ENCODE results near the gene ZBTB24. TPM values are rescaled to one million over a fixed set of nuclear protein-coding genes. Genes with fewer than 3 reads are reported as not detected.

The ZBTB24 gene
- total RNA-seq, 4 donors from 2014 or later, result 12.8 to 13.3 (median 12.9) TPM

DNA sequence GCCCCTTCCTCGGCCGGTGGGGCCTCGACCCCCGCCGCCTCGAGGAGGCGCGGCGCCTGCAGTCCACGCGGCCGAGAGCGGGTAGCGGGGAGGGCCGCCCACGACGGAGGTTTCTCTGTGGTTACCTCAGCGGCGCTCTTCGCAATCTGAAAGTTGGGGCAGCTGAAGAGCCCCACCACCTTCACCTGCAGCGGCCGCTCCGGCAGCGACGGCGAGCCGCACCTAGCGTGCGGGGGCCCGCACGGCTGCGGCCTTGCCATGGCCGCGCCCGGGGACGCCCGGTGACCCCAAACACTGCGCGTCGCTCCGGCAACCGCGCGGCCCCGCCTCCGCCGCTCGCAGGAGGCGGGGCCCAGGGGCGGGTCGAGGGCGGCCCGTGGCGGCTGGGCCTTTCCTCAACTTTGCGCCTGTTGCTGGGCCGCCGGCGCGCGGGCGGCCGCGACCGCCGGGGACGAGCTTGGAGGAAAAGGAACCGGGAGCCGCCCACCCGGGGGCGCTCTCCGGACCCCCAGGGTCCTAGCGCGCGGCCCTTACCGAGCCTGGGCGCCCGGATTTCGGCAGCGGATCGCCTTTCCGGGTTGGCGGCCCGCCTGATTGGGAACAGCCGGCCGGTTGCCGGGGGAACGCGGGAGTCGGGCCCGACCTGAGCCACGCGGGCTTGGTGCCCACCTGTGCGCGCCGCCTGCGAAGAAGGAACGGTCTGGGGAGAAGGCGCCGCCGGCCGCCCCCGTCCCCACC is 42.5 kb downstream of the ZBTB24 start, which contains the start of the genes PPIL6 and SMPD2:
Gene PPIL6, minus strand, starts transcription at position 298 of the 738 bp plus-strand sequence. Its CDS starts 38 bp downstream, at position 260.
Gene SMPD2, plus strand, starts transcription at position 394 of the 738 bp plus-strand sequence. CDS start 398 bp downstream, outside the sequence.
- WGBS, 2 donors, result 2% methylated on average over 8 of the region's 102 CpGs; no CpG with 5 or more reads in 1 of the 2 donors
- Histone ChIP-seq H3K27me3 (no peaks in the 10 kb centered on the region), H3K9me3 (no peaks in the 10 kb centered on the region), H3K27ac (peak within 1 kb of the TSS; percentile 80 to 91 (median 85)), H3K36me3 (peaks cover 8 to 10% of the 10 kb centered on the region in 2 donors), H3K4me1 (peaks cover 10% of the 10 kb centered on the region in 2 donors), H3K4me3 (replicated peaks in 1 of 3) (peak within 1 kb of the TSS; percentile 27 to 97 (median 53))
- TF ChIP-seq, protein P1, sequence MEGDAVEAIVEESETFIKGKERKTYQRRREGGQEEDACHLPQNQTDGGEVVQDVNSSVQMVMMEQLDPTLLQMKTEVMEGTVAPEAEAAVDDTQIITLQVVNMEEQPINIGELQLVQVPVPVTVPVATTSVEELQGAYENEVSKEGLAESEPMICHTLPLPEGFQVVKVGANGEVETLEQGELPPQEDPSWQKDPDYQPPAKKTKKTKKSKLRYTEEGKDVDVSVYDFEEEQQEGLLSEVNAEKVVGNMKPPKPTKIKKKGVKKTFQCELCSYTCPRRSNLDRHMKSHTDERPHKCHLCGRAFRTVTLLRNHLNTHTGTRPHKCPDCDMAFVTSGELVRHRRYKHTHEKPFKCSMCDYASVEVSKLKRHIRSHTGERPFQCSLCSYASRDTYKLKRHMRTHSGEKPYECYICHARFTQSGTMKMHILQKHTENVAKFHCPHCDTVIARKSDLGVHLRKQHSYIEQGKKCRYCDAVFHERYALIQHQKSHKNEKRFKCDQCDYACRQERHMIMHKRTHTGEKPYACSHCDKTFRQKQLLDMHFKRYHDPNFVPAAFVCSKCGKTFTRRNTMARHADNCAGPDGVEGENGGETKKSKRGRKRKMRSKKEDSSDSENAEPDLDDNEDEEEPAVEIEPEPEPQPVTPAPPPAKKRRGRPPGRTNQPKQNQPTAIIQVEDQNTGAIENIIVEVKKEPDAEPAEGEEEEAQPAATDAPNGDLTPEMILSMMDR (IDR thresholded peaks at IDR 0.05), result peak in 4 of 6 experiments; percentile 12 to 32 (median 28)
- TF ChIP-seq POLR2A (IDR thresholded peaks at IDR 0.05), result peak; percentile 50 to 85
- intact Hi-C loops (cut with DNase I), result loop anchor here (10.0 kb wide), 1 partner anchor 56 kb away; the partner anchor contains the start of gene CD164
- DNase-seq, result peak; percentile 90 to 91

DNA sequence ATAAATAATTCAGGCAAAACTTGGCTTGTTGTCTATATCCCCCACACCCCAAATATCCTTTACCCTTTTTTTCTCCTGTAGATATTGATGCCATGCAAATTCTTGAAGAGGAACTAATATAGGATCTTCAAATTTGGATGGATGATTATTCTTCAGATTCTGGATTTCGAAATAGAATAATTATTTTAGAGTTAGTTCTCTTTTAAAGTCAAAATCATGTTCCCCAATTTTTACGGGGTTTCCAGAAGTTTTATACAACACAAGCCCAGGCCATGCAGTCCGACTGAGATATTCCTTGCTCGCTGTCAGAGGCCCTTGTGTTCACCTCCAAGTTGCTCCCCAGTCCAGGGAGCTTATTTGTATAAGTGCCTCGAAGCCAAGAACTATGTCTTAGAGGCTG is 47.0 kb downstream of the ZBTB24 start:
- Histone ChIP-seq H3K9me3 (no peaks in the 10 kb centered on the region), H3K4me1 (no peaks in the 10 kb centered on the region), H3K4me3 (replicated peaks in 1 of 3) (no peak overlapping the region), H3K27me3 (no peaks in the 10 kb centered on the region), H3K36me3 (no peaks in the 10 kb centered on the region), H3K27ac (no peak overlapping the region)
- no peak for DNase-seq
- no peak for TF ChIP-seq POLR2A (IDR thresholded peaks at IDR 0.05)
- TF ChIP-seq, protein P1 (IDR thresholded peaks at IDR 0.05), result no peak
- WGBS, 2 donors, result 88 to 92% methylated on average over 5 of the region's 5 CpGs
- intact Hi-C loops (cut with DNase I), result no loop called here

DNA sequence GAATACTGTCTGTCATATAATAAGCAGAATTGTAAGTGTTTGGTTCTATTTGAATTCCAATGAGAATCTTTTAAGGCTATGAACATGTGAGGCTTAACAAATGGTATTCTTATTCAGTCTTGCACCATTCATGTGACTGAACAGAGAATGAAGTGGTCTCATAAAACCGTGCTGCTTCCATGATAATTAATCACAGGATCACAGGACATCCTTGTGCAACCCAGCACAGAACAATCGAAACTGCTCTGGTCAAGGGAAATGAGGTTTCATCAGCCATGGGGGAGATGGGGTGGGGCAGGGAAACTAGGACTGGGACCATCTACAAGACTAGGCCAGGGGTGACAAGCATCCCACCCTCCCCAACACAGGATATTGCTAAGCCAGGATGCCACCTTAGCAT is 48.6 kb downstream of the ZBTB24 start:
- H3K36me3 ChIP-seq, result no peaks in the 10 kb centered on the region
- WGBS, 2 donors, result 76 to 81% methylated on average over 2 of the region's 2 CpGs
- no peaks in the 10 kb centered on the region for H3K27me3 ChIP-seq
- no peak for DNase-seq
- H3K9me3 ChIP-seq, result no peaks in the 10 kb centered on the region
- no peak overlapping the region for H3K4me3 ChIP-seq (replicated peaks in 1 of 3)
- H3K27ac ChIP-seq, result no peak overlapping the region
- TF ChIP-seq, protein P1 (IDR thresholded peaks at IDR 0.05), result no peak
- no peak for TF ChIP-seq POLR2A (IDR thresholded peaks at IDR 0.05)
- intact Hi-C loops (cut with DNase I), result no loop called here
- H3K4me1 ChIP-seq, result no peaks in the 10 kb centered on the region

DNA sequence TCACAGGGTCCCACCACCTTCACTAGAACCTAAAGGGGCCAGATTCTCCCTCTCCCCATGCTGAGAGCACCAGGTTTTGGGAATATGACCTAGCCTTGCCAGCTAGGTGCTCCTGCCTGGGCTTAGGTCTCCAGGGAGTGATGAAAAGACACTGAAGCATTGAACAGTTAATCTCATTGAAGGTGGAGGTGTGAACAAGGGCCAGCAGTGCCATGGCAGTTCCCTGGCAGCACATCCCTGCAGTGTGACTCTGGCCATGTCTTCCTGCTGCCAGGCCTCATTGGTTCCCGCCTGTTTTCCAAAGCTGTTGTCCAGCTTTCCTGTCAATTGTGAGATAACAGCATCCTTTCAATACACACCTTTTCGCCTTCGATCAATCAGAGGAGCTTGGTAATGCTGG is 53.5 kb downstream of the ZBTB24 start:
- Histone ChIP-seq H3K27ac (no peak overlapping the region), H3K9me3 (no peaks in the 10 kb centered on the region), H3K27me3 (no peaks in the 10 kb centered on the region), H3K4me3 (replicated peaks in 1 of 3) (no peak overlapping the region), H3K4me1 (peaks cover 0 to under 1% of the 10 kb centered on the region in 2 donors), H3K36me3 (no peaks in the 10 kb centered on the region)
- TF ChIP-seq, protein P1 (IDR thresholded peaks at IDR 0.05), result no peak
- no peak for TF ChIP-seq POLR2A (IDR thresholded peaks at IDR 0.05)
- intact Hi-C loops (cut with DNase I), result no loop called here
- no peak for DNase-seq
- WGBS, 2 donors, result 96% methylated on average over 3 of the region's 3 CpGs

DNA sequence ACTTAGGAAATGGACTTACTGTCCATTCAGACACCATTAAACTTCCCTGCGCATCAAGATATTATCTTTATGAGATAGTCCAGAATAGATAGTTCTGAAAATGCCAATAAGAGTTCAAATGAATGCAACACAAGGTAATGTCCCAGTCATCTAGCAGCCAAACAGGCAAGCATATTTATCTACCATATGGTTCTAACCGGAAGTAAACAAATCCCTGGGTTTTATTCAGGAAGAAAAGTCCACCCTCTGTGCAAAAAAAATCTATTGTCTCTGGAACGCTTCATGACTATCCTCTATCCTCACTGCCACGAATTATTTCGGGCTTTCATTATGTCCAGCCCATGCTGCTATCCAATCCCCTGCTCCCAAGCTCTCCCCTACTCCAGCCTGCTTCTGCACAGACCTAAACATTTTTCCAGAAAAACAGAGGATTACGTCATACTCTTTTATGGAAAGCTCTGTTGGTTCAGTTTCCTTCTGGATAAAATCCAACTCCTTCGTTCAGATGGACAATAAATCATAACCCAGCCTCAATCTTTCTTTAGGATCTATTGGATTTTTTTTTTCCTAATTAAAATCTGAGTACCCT is 54.0 kb downstream of the ZBTB24 start:
- intact Hi-C loops (cut with DNase I), result no loop called here
- TF ChIP-seq, protein P1 (IDR thresholded peaks at IDR 0.05), result no peak
- TF ChIP-seq POLR2A (IDR thresholded peaks at IDR 0.05), result no peak
- DNase-seq, result no peak
- Histone ChIP-seq H3K4me1 (peaks cover 4 to 5% of the 10 kb centered on the region in 2 donors), H3K27me3 (no peaks in the 10 kb centered on the region), H3K4me3 (replicated peaks in 1 of 3) (no peak overlapping the region), H3K27ac (no peak overlapping the region), H3K36me3 (no peaks in the 10 kb centered on the region), H3K9me3 (no peaks in the 10 kb centered on the region)
- WGBS, 2 donors, result 64 to 65% methylated on average over 7 of the region's 7 CpGs

Measured in thyroid gland (tissue), 4 donors.